ENCODE measurements around the gene SLC5A10. TPM values are rescaled to one million over a fixed set of nuclear protein-coding genes. Genes with fewer than 3 reads are reported as not detected.

The SLC5A10 gene
- total RNA-seq, 1 donor from 2014 or later: 0.14 TPM

GRCh38 chr17:18981642-18982424, 29.9 kb downstream of the SLC5A10 start:
- Mint-ChIP-seq H3K27me3 (ENCODE audit: low read depth, unreplicated experiment) (no peaks in the 10 kb centered on the region), H3K4me1 (ENCODE audit: low read depth, unreplicated experiment) (peaks cover 20% of the 10 kb centered on the region), H3K27ac (ENCODE audit: unreplicated experiment) (peak overlapping the region; percentile 87), H3K4me3 (ENCODE audit: unreplicated experiment) (no peak overlapping the region), H3K9me3 (ENCODE audit: unreplicated experiment) (no peaks in the 10 kb centered on the region), H3K36me3 (ENCODE audit: low read depth, unreplicated experiment) (peaks cover 8% of the 10 kb centered on the region)
- H3K27ac ChIP-seq (ENCODE audit: low read depth, low read length): peak overlapping the region; percentile 81
- H3K9ac ChIP-seq (ENCODE audit: low read length): peak overlapping the region; percentile 80
- TF ChIP-seq CTCF (IDR thresholded peaks at IDR 0.05; ENCODE audit: insufficient read depth, low read depth, low read length): no peak
- no peak for TF ChIP-seq EZH2 (IDR thresholded peaks at IDR 0.05; ENCODE audit: insufficient read depth, low read length)
- H2AFZ ChIP-seq (ENCODE audit: low read depth, low read length): peak overlapping the region; percentile 67
- no peaks in the 10 kb centered on the region for H3K27me3 ChIP-seq (ENCODE audit: insufficient read depth, low read length)
- H4K20me1 ChIP-seq (ENCODE audit: insufficient read depth, low read length): peaks cover 24% of the 10 kb centered on the region
- no peaks in the 10 kb centered on the region for H3K9me3 ChIP-seq (ENCODE audit: insufficient read depth, low read depth, low read length)
- H3K79me2 ChIP-seq (ENCODE audit: insufficient read depth, low read length): peaks cover 5% of the 10 kb centered on the region
- peak; percentile 77 for DNase-seq (ENCODE audit: low read depth)
- H3K4me3 ChIP-seq (ENCODE audit: insufficient read depth, low read depth, low read length): no peak overlapping the region
- H3K36me3 ChIP-seq (ENCODE audit: insufficient read depth, low read length): peaks cover 7% of the 10 kb centered on the region
- peaks cover 26% of the 10 kb centered on the region for H3K4me1 ChIP-seq (ENCODE audit: insufficient read depth, low read length)
- no peak for FAIRE-seq
- peak overlapping the region; percentile 61 for H3K4me2 ChIP-seq (ENCODE audit: low read length)

- no peak overlapping the region for H3K27ac ChIP-seq (ENCODE audit: low read depth, low read length)
- H3K4me1 ChIP-seq (ENCODE audit: insufficient read depth, low read length): peaks cover 26% of the 10 kb centered on the region
- H3K79me2 ChIP-seq (ENCODE audit: insufficient read depth, low read length): peaks cover 14% of the 10 kb centered on the region
- FAIRE-seq: no peak
- peaks cover 20% of the 10 kb centered on the region for H3K4me1 Mint-ChIP-seq (ENCODE audit: low read depth, unreplicated experiment)
- DNase-seq (ENCODE audit: low read depth): no peak
- H3K4me2 ChIP-seq (ENCODE audit: low read length): no peak overlapping the region
- peaks cover 7% of the 10 kb centered on the region for H3K36me3 ChIP-seq (ENCODE audit: insufficient read depth, low read length)
- peaks cover 10% of the 10 kb centered on the region for H3K36me3 Mint-ChIP-seq (ENCODE audit: low read depth, unreplicated experiment)
- no peaks in the 10 kb centered on the region for H3K9me3 Mint-ChIP-seq (ENCODE audit: unreplicated experiment)
- H3K27me3 Mint-ChIP-seq (ENCODE audit: low read depth, unreplicated experiment): no peaks in the 10 kb centered on the region
- TF ChIP-seq EZH2 (IDR thresholded peaks at IDR 0.05; ENCODE audit: insufficient read depth, low read length) (no peak), CTCF (IDR thresholded peaks at IDR 0.05; ENCODE audit: insufficient read depth, low read depth, low read length) (no peak)
- no peak overlapping the region for H3K9ac ChIP-seq (ENCODE audit: low read length)
- no peak overlapping the region for H3K4me3 Mint-ChIP-seq (ENCODE audit: unreplicated experiment)
- no peak overlapping the region for H2AFZ ChIP-seq (ENCODE audit: low read depth, low read length)
- H4K20me1 ChIP-seq (ENCODE audit: insufficient read depth, low read length): peaks cover 38% of the 10 kb centered on the region
- H3K27ac Mint-ChIP-seq (ENCODE audit: unreplicated experiment): no peak overlapping the region
- no peak overlapping the region for H3K4me3 ChIP-seq (ENCODE audit: insufficient read depth, low read depth, low read length)
- H3K27me3 ChIP-seq (ENCODE audit: insufficient read depth, low read length): no peaks in the 10 kb centered on the region
- H3K9me3 ChIP-seq (ENCODE audit: insufficient read depth, low read depth, low read length): no peaks in the 10 kb centered on the region
These were observed 32.5 kb downstream of the SLC5A10 start for GRCh38 chr17:18984273-18985114.
